Activated CD8-positive, alpha-beta T cell treated with anti-CD3 and anti-CD28 coated beads for 36 hours (primary cell): ENCODE measurements around the gene MRTFA. TPM values are rescaled to one million over a fixed set of nuclear protein-coding genes. Genes with fewer than 3 reads are reported as not detected.

Experiments
- ATAC-seq: fragments of 200-7000 bp; cut with Tn5 transposase; one replicate; pipeline ENCODE4 v1.10.0; 2021; ENCODE audit warnings: mild to moderate bottlenecking, moderate library complexity
- CTCF ChIA-PET: fragments of 350-600 bp; sonication (Branson Sonifier 250); formaldehyde crosslinking; loops from one replicate; lab custom pipeline; 2021; ENCODE audit warnings: antibody characterized with exemption; lab: Charles Lee
- POLR2A ChIA-PET: fragments of 350-600 bp; sonication (Branson Sonifier 250); formaldehyde crosslinking; loops from one replicate; lab custom pipeline; 2021; ENCODE audit warnings: antibody characterized with exemption; lab: Charles Lee
- DNase-seq: peaks from one replicate; pipeline ENCODE4 v3.0.0-alpha.2; 2020
- H3K27ac Mint-ChIP-seq: one replicate; pipeline ENCODE4 v1.8.0; 2021; ENCODE audit warnings: mild to moderate bottlenecking, mixed read lengths
- H3K27me3 Mint-ChIP-seq: one replicate; pipeline ENCODE4 v1.8.0; 2021; ENCODE audit warnings: mixed read lengths
- H3K36me3 Mint-ChIP-seq: one replicate; pipeline ENCODE4 v1.8.0; 2021; ENCODE audit warnings: low read depth, mixed read lengths
- H3K4me1 Mint-ChIP-seq: one replicate; pipeline ENCODE4 v1.8.0; 2021; ENCODE audit warnings: low read depth, mixed read lengths
- H3K4me3 Mint-ChIP-seq: one replicate; pipeline ENCODE4 v1.8.0; 2021; ENCODE audit warnings: mild to moderate bottlenecking, moderate library complexity, mixed read lengths
- H3K9me3 Mint-ChIP-seq: one replicate; pipeline ENCODE4 v1.8.0; 2021; ENCODE audit warnings: mixed read lengths
- intact Hi-C: fragments of 100-400 bp; cut with micrococcal nuclease; formaldehyde crosslinking; loops from one replicate; pipeline ENCODE4 v1.10.0; 2022
- total RNA-seq, 2 experiments: library from RNA; stranded (reverse); gene quantifications; one replicate each; pipeline ENCODE4 v1.2.3, GENCODE V29; 2021
- TF ChIP-seq, protein P1 (sequence below): fragments of 200-600 bp; IDR thresholded peaks from one replicate; pipeline ENCODE4 v1.8.0; 2022; ENCODE audit warnings: antibody characterized with exemption, mild to moderate bottlenecking

MRTFA gene
- total RNA-seq, 2 experiments from 2014 or later, result 37.4 to 40.0 TPM

DNA sequence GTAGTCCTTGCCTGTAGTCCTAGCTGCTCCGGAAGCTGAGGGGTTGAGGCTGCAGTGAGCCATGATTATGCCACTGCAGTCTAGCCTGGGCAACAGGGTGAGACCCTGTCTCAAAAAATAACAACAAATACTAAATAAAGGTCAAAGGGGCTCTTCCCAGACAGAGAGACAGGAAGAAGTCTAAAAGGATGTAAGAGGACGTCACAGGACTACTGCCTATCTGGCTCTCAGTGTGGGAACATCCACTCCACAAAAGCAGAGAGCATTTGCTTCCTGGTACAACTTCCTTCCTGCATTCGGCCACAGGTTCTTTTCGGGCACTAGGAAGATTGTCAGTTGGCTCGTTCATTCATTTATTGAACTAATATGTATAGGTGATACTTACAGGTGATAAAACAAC is 155.5 kb downstream of the MRTFA start:
- TF ChIP-seq, protein P1, sequence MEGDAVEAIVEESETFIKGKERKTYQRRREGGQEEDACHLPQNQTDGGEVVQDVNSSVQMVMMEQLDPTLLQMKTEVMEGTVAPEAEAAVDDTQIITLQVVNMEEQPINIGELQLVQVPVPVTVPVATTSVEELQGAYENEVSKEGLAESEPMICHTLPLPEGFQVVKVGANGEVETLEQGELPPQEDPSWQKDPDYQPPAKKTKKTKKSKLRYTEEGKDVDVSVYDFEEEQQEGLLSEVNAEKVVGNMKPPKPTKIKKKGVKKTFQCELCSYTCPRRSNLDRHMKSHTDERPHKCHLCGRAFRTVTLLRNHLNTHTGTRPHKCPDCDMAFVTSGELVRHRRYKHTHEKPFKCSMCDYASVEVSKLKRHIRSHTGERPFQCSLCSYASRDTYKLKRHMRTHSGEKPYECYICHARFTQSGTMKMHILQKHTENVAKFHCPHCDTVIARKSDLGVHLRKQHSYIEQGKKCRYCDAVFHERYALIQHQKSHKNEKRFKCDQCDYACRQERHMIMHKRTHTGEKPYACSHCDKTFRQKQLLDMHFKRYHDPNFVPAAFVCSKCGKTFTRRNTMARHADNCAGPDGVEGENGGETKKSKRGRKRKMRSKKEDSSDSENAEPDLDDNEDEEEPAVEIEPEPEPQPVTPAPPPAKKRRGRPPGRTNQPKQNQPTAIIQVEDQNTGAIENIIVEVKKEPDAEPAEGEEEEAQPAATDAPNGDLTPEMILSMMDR, result no peak
- no peaks in the 10 kb centered on the region for H3K36me3 Mint-ChIP-seq
- intact Hi-C loops, result no loop called here
- no peak overlapping the region for H3K4me3 Mint-ChIP-seq
- DNase-seq (no peak), ATAC-seq (no peak)
- POLR2A ChIA-PET, result no interaction called here
- CTCF ChIA-PET, result interaction anchor here (4.4 kb wide), 1 partner anchor 45 kb away, joined by 43 read pairs; no protein-coding TSS in a partner anchor
- no peaks in the 10 kb centered on the region for H3K9me3 Mint-ChIP-seq
- no peak overlapping the region for H3K27ac Mint-ChIP-seq
- no peaks in the 10 kb centered on the region for H3K27me3 Mint-ChIP-seq
- peaks cover 32% of the 10 kb centered on the region for H3K4me1 Mint-ChIP-seq

DNA sequence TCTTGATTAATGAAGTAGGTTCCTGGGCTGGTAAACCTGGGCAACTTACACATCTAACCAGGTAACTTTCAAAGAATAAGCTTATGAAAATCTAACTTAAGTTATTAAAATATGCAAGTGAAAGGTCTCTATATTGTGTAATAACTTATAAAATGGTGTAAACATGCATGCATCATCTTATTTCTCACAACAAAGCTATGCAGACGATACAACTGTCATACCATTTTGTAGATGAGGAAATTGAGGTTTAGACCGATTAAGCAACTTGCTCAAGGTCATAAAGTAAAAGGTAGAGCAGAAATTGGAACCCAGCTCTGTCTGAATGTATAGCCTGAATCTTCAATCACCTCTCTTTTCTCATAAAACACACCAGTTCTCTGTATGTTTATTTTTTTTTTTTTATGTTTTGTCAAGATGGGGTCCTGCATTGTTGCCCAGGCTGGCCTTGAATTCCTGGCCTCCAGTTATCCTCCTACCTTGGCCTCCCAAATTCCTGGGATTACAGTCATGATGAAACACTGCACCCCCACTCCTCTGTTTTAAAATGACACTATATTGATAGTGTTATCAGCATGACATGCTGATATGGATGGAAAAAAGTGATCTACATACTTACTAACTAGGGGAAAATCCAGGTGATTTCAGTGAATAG is 156.5 kb downstream of the MRTFA start:
- ChIA-PET CTCF (interaction anchor here (0.6 to 4.4 kb wide), 12 partner anchors 9 to 485 kb away, joined by 3 to 43 read pairs (median 4); partner anchors contain the start of genes FAM83F and MRTFA), POLR2A (no interaction called here)
- H3K27me3 Mint-ChIP-seq, result no peaks in the 10 kb centered on the region
- DNase-seq, result no peak
- no peaks in the 10 kb centered on the region for H3K9me3 Mint-ChIP-seq
- no peak overlapping the region for H3K27ac Mint-ChIP-seq
- H3K36me3 Mint-ChIP-seq, result no peaks in the 10 kb centered on the region
- TF ChIP-seq, protein P1, result no peak
- no peak for ATAC-seq
- intact Hi-C loops, result no loop called here
- H3K4me1 Mint-ChIP-seq, result peaks cover 24% of the 10 kb centered on the region
- H3K4me3 Mint-ChIP-seq, result no peak overlapping the region

DNA sequence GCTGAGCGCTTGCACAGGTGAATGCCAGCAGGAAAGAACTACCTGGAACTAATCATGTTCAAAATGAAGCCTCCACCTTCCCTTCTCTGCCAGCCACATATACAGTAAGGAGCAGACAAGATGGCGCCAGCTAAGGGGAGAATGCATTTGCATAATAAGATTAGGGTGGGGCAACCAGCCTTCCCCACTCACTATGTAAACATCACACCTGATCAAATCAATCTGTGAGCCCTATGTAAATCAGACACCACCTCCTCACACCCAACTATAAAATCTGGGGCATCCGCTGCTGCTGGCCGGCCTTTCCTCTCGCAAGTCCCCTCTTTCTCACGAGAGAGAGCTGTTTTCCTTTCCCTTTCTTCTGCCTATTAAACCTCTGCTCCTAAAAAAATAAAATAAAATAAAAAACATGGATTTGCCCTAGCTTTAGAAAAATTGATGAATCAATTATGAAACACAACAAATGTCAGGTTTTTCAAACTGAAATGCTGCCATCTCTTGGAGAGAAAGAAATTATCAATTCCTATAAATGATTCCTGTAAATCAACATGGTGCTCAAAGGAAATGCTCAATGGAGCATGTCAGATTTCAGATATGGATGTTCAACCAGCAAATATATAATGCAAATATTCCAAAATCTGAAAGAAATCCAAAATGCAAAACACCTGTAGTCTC is 157.3 kb downstream of the MRTFA start:
- CTCF ChIA-PET, result interaction anchor here (0.6 to 4.4 kb wide), 15 partner anchors 8 to 485 kb away, joined by 3 to 43 read pairs (median 4); partner anchors contain the start of genes FAM83F and MRTFA
- Mint-ChIP-seq H3K36me3 (no peaks in the 10 kb centered on the region), H3K4me1 (peaks cover 24% of the 10 kb centered on the region), H3K4me3 (no peak overlapping the region), H3K9me3 (no peaks in the 10 kb centered on the region), H3K27ac (no peak overlapping the region), H3K27me3 (no peaks in the 10 kb centered on the region)
- TF ChIP-seq, protein P1, result peak; percentile 38
- POLR2A ChIA-PET, result no interaction called here
- intact Hi-C loops, result no loop called here
- ATAC-seq (no peak), DNase-seq (no peak)

DNA sequence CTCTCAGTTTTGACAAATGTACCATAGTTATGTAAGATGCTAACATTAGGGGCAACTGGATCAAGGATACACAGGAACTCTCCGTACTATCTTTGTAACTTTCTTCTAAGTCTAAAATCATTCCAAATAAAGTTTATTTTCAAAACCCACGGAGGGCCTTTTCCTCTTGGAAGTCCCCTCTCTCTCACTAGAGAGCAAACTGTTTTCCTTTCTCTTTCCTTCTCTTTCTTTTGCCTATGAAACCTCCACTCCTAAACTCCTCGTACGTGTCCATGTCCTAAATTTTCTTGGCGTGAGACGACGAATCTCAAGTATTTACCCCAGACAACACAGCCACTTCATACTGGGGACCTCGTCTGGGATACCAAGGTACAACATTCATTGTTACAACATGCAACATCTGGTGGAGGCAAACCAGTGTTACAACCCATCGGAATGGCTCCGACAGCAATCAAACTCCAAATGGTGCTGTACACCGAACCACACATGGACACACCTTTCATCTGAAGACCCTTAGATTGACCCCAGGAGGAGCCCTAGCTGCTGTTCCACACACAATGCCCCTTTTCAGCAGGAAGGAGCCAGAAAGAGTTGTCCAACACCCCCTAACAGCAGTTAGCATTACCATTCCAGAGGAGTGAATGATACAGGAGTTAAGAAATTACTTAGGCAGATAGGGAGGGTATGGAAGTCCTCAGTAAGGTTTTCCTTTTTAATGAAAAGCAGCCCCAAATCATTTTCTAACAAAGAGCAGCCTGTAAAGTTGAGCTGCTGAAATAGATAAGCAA is 158.0 kb downstream of the MRTFA start:
- CTCF ChIA-PET, result interaction anchor here (0.7 to 4.4 kb wide), 14 partner anchors 8 to 158 kb away, joined by 3 to 43 read pairs (median 4); partner anchors contain the start of gene MRTFA
- H3K27me3 Mint-ChIP-seq, result no peaks in the 10 kb centered on the region
- TF ChIP-seq, protein P1, result no peak
- intact Hi-C loops, result no loop called here
- H3K4me1 Mint-ChIP-seq, result peaks cover 27% of the 10 kb centered on the region
- ATAC-seq (no peak), DNase-seq (no peak)
- POLR2A ChIA-PET, result no interaction called here
- H3K36me3 Mint-ChIP-seq, result no peaks in the 10 kb centered on the region
- H3K9me3 Mint-ChIP-seq, result no peaks in the 10 kb centered on the region
- H3K4me3 Mint-ChIP-seq, result no peak overlapping the region
- H3K27ac Mint-ChIP-seq, result no peak overlapping the region
